HG03565 (cell line): ENCODE measurements around the gene ALOX5.
"Not testable (repeated sequence)": the region's sequence is repeated elsewhere in the genome, so short reads cannot be mapped to it uniquely, and the experiment has no call there.

Source experiments
- ATAC-seq: cut with Tn5 transposase; IDR thresholded peaks from one replicate; pipeline ENCODE4 v1.9.1; 2021; ENCODE audit warnings: mild to moderate bottlenecking, moderate library complexity; ENCODE audit not compliant: unreplicated experiment

The ALOX5 gene

GRCh38 chr10:45461034-45461433, 87.0 kb downstream of the ALOX5 start:
- ATAC-seq, result peak; percentile 64

- no peak for ATAC-seq
Observed at GRCh38 chr10:45463244-45464116, 89.5 kb downstream of the ALOX5 start.

DNA sequence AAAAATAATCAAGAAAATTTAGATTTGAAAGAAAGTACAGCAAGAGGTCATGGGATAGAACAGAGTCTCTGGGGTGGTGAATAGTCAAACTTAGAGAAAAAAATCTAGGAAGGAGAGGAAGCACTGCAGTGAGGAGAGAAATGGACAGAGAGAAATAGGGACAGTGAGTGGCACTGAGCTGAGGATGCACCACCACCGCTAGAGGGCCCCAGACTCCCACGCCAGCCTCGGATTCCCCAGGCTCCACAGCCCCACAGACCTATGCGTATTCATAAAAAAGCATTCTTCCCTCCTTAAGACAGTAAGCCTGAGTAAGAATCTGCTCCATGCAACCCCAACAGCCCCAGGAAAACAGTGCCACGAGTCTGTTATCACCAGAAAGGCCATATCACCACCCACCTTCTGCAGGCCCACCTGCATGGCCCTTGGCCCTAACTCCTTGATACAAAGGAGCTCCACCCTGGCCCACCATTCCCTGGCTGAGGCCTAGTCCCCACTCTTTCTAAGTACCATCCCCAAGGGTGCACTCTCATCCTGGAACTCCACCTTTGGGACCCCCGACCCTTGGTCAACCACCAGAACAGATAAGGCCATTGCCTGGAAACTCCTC, 91.0 kb downstream of the ALOX5 start:
- peak; percentile 25 for ATAC-seq

DNA sequence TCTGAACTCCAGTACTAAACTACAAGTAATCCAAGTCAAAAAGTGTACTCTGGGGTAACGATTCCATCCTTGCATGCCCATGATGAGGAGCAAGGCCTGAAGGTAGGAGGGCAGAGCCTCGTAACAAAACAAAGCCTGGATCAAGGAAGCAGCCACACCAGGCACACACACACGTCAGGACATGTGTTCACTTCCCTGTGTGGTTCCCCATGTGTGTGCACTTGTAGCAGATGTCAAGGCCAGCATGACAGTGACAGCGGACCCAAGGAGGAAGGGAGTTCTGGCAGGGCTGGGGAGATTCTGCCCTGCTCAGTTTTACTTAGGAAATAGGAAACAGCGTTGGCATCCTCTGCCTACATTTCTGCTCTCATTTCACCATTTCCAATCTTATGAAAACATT, 92.8 kb downstream of the ALOX5 start:
- ATAC-seq, result no peak

DNA sequence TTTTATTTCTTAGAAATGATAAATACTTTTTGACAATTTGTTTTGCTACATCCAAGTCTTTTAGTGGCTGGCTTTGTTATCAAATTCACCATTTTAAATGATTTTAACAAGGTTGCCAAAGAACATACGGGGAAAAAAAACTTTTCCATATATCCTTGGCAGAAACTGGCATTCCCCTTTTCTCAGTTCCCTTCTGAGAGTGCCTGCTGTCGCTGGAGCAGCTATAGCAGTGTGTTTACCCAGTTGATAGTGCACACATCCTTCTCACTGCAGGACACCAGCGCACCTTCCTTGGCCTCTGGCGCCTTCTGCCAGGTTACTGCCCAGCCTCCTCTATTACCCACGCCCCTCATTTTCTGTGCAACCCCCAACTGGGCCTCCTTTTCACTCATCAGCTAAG, 94.1 kb downstream of the ALOX5 start:
- no peak for ATAC-seq

GRCh38 chr10:45470098-45471012, 96.3 kb downstream of the ALOX5 start:
- peak; percentile 51 for ATAC-seq

DNA sequence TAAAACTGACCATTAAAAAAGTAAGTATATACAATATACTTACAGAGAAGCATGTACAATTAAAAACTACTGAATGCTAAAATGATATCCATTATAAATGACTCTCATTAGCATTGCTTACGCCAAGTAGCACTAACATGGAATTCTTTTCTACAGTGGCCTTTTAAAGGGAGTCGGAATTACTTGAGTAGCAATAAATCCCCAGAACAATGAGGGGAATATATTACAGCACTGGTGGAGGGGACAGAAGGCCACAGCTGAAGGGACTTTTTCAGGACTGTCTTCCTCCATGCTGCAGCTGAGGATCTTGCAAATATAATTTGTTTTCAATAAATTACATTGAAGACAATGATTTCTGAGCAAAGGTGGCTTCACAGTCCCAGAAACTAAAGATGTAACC, 97.0 kb downstream of the ALOX5 start:
- no peak for ATAC-seq

DNA sequence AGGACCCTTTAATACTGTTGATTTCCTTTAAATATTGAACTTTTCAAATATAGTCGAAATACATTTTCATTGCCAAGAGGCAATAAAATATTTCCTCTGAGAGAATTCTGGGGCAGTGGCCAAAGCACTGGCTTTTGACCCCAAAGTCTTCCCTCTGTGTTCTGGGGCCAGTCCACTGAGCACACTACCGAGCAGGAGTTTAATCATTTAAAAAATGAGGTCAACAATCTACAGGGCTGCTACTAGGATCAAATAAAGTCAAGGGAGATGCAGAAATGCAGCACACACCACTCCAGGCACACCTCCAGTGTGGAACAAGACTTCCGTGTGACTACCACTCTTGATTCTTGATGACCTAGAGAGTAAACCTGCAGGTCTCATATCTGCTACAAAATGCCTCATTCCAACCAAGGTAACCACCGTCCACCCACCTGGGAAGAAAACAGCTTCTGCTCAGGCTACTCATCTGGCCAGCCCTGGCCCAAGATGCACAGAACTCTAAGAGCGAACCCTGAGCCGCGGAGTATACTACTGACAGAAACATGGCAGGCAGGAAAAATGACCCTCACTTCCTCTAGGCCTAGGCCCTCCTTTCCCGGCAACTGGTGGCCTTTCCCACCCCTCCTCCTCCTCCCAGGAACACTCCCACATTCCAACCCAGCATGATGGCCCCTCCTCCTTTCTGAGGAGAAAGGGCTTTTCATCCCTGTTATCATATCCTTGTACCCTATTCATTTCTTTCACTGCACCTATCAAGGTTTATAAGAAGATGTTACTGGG, 97.7 kb downstream of the ALOX5 start:
- no peak for ATAC-seq

DNA sequence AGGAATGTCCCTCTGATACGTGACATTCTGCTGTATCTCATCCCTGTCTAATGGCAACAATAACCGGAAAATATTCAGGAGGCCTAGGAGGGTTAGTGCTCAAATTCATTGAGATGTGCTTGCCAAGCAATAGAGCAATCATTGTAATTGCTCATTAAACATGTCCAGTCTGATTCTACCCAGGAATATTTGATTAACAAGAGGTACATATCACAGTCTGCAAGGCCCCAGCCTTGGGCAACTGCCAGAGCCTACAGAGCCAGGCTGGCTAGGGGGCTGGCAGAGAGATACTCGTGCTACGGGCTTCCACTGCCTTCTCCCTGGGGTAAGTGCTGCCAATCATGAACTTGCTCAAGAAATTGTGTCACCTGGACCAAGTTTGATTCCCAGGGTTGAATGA, 99.1 kb downstream of the ALOX5 start:
- ATAC-seq, result no peak

- ATAC-seq, result no peak
Observed at GRCh38 chr10:45476559-45476958, 102.5 kb downstream of the ALOX5 start.

DNA sequence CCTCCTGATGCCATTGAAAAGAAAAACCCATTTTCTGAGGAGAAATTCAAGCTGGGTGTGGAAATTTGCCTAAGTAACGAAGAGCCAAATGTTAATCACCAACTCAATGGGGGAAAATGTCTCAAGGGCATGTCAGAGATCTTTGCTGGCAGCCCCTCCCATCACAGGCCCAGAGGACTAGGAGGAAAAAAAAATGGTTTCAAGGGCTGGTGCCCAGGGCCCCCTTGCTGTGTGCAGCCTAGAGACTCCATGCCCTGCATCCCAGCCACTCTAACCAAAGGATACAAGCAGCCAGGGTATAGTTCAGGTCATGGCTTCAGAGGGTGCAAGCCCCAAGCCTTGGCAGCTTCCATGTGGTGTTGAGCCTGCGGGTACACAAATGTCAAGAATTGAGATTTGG, 106.3 kb downstream of the ALOX5 start:
- no peak for ATAC-seq

- not testable (repeated sequence) for ATAC-seq
Observed at GRCh38 chr10:45481100-45481499, 107.1 kb downstream of the ALOX5 start.

GRCh38 chr10:45483002-45483401, 109.0 kb downstream of the ALOX5 start:
- no peak for ATAC-seq

- no peak for ATAC-seq
Observed at GRCh38 chr10:45487735-45488134, 113.7 kb downstream of the ALOX5 start.

GRCh38 chr10:45488365-45488764, 114.3 kb downstream of the ALOX5 start:
- no peak for ATAC-seq

GRCh38 chr10:45490277-45490676, 116.3 kb downstream of the ALOX5 start:
- ATAC-seq, result no peak

DNA sequence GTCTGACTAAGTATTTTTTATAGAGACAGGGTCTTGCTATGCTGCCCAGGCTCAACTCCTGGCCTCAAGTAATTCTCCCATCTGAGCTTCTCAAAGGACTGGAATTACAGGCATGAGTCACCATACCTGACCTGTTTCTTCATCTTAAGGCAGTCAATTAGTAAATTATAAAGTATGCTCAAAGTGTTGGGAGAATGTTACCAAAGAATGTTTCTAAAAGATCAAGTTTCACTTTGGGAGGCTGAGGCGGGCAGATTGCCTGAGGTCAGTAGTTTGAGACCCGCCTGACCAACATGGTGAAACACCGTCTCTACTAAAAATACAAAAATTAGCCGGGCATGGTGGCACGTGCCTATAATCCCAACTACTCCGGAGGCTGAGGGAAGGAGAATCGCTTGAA, 117.0 kb downstream of the ALOX5 start:
- no peak for ATAC-seq
